Sigmoid colon (tissue), 3 donors: ENCODE data around the gene MUSK.

Source experiments
- POLR2A ChIP-seq, 2 donors: fragments of 450-650 bp; IDR thresholded peaks; one replicate each; pipeline ENCODE4 v1.6.1; 2016; ENCODE audit warnings: antibody characterized with exemption in 2 of 2, mild to moderate bottlenecking in 2 of 2, moderate library complexity in 2 of 2
- TF ChIP-seq, protein P1 (sequence below), 4 experiments: fragments of 450-650 bp in 3 of 4; fragments of 200-600 bp in 1 of 4; IDR thresholded peaks; one replicate each; pipeline ENCODE4 v1.5.1; 2016 to 2019; ENCODE audit warnings: antibody characterized with exemption in 4 of 4, mild to moderate bottlenecking in 3 of 4, moderate library complexity in 2 of 4

GRCh38 chr9:110640736-110641135, 27.9 kb upstream of the MUSK start:
- TF ChIP-seq POLR2A (IDR thresholded peaks at IDR 0.05), result no peak
- TF ChIP-seq, protein P1, sequence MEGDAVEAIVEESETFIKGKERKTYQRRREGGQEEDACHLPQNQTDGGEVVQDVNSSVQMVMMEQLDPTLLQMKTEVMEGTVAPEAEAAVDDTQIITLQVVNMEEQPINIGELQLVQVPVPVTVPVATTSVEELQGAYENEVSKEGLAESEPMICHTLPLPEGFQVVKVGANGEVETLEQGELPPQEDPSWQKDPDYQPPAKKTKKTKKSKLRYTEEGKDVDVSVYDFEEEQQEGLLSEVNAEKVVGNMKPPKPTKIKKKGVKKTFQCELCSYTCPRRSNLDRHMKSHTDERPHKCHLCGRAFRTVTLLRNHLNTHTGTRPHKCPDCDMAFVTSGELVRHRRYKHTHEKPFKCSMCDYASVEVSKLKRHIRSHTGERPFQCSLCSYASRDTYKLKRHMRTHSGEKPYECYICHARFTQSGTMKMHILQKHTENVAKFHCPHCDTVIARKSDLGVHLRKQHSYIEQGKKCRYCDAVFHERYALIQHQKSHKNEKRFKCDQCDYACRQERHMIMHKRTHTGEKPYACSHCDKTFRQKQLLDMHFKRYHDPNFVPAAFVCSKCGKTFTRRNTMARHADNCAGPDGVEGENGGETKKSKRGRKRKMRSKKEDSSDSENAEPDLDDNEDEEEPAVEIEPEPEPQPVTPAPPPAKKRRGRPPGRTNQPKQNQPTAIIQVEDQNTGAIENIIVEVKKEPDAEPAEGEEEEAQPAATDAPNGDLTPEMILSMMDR (IDR thresholded peaks at IDR 0.05), result no peak
